ENCODE results near the gene FAM171A1.

DNA sequence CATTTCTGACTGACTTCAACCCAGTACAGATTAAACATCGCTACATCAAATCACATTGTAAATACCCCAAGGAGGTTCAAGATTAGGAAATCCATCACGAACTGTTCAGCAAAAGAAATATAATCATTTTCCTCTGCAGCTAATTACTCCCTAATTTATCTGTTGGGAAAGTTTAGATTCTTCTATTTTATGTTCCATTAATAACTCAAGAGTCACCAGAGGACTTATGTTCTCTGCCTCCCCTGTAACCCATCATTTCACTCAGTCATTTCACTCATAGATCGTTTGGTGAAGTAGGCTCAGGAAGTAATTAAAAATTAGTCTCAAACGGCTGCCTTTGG, 45.2 kb downstream of the FAM171A1 start:
- TF ChIP-seq, protein P1, sequence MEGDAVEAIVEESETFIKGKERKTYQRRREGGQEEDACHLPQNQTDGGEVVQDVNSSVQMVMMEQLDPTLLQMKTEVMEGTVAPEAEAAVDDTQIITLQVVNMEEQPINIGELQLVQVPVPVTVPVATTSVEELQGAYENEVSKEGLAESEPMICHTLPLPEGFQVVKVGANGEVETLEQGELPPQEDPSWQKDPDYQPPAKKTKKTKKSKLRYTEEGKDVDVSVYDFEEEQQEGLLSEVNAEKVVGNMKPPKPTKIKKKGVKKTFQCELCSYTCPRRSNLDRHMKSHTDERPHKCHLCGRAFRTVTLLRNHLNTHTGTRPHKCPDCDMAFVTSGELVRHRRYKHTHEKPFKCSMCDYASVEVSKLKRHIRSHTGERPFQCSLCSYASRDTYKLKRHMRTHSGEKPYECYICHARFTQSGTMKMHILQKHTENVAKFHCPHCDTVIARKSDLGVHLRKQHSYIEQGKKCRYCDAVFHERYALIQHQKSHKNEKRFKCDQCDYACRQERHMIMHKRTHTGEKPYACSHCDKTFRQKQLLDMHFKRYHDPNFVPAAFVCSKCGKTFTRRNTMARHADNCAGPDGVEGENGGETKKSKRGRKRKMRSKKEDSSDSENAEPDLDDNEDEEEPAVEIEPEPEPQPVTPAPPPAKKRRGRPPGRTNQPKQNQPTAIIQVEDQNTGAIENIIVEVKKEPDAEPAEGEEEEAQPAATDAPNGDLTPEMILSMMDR (IDR thresholded peaks at IDR 0.05) = no peak
- no peak for TF ChIP-seq POLR2AphosphoS5 (IDR thresholded peaks at IDR 0.05)
- no peak for TF ChIP-seq POLR2A (IDR thresholded peaks at IDR 0.05)
